Adrenal gland (tissue), 12 donors: ENCODE data around the gene C5orf34. TPM values are rescaled to one million over a fixed set of nuclear protein-coding genes. Genes with fewer than 3 reads are reported as not detected.
A peak's percentile ranks its signal among the peaks of the same experiment; 100 is the strongest.

ENCODE experiments used
- DNase-seq, 7 donors: peaks; one replicate each; pipeline ENCODE4 v3.0.0-alpha.2; 2019 to 2020
- H3K27ac ChIP-seq, 5 donors: fragments of 200-600 bp; sonication (generic) in 4 of 5; 1 replicate in 3 of 5; 2 replicates in 2 of 5; pipeline versions ENCODE4 v1.5.1 to v1.8.0; 2016 to 2020; ENCODE audit warnings: mild to moderate bottlenecking in 1 of 5
- H3K27me3 ChIP-seq: fragments of 200-600 bp; 2 replicates; pipeline ENCODE4 v1.8.0; 2021
- H3K36me3 ChIP-seq, 2 donors: fragments of 200-600 bp; replicated peaks in 1 of 2; 1 replicate in 1 of 2; 2 replicates in 1 of 2; pipeline versions ENCODE4 v1.5.1 to v1.8.0; 2018 to 2022
- H3K4me1 ChIP-seq, 2 donors: fragments of 200-600 bp; replicated peaks in 1 of 2; 1 replicate in 1 of 2; 2 replicates in 1 of 2; pipeline versions ENCODE4 v1.5.1 to v1.8.0; 2018 to 2021
- H3K4me3 ChIP-seq, 4 donors: fragments of 200-600 bp; sonication (generic) in 3 of 4; one replicate each; pipeline ENCODE4 v1.5.1; 2016 to 2018
- H3K9me3 ChIP-seq, 3 donors: fragments of 200-600 bp; sonication (generic) in 1 of 3; replicated peaks in 1 of 3; 1 replicate in 2 of 3; 2 replicates in 1 of 3; pipeline versions ENCODE4 v1.5.1 to v1.8.0; 2016 to 2021
- POLR2A ChIP-seq, 2 donors: fragments of 450-650 bp; IDR thresholded peaks; one replicate each; pipeline ENCODE4 v1.6.1; 2017; ENCODE audit warnings: antibody characterized with exemption in 2 of 2, mild to moderate bottlenecking in 2 of 2, moderate library complexity in 1 of 2
- WGBS, 4 donors: extraction: QIAGEN DNeasy Blood & Tissue Kit in 2 of 4; methylation state at CpG; one replicate each; pipeline versions ENCODE4 v1.1.5 to v1.1.7; 2013 to 2017; 5-methylcytosine and 5-hydroxymethylcytosine counted together
- intact Hi-C, 2 donors: fragments of 100-400 bp; cut with DNase I; formaldehyde crosslinking; loops; one replicate each; pipeline versions ENCODE4 v1.14.1 to v1.15.0; 2022 to 2023
- polyA plus RNA-seq, 3 donors: library from polyadenylated mRNA; stranded (reverse); fragments of 200-250 nt in 2 of 3; fragments of 350-450 nt in 1 of 3; fragmentation: Illumina TruSeq in 1 of 3; extraction: RNeasy Lipid Tissue Mini Kit (QIAGEN cat#74804) in 1 of 3; gene quantifications; one replicate each; pipeline ENCODE4 v1.2.3, GENCODE V29; 2013 to 2014
- total RNA-seq, 9 donors: library from RNA; depleted of rRNA in 4 of 9; stranded (reverse); fragments of >200 nt in 4 of 9; fragments of 120-200 nt in 1 of 9; fragmentation: NEBNext Ultra II Directional in 1 of 9; extraction: Animal tissue kit (Norgen Biotek cat#: 25700) in 1 of 9; gene quantifications; one replicate each; pipeline versions ENCODE4 v1.1.0 to v1.2.4, GENCODE V29; 2013 to 2023
- TF ChIP-seq, protein P1 (sequence below), 6 experiments: fragments of 450-650 bp in 4 of 6; fragments of 200-600 bp in 2 of 6; sonication (generic) in 1 of 6; IDR thresholded peaks; 1 replicate in 5 of 6; 2 replicates in 1 of 6; pipeline versions ENCODE4 v1.5.1 to v1.8.0; 2016 to 2021; ENCODE audit warnings: antibody characterized with exemption in 6 of 6, mild to moderate bottlenecking in 2 of 6, moderate library complexity in 1 of 6
- donor health status: healthy with polysubstance abuse.
- donor health status: Bipolar disorder and iron deficiency.
- donor health status: DM: yes; HTN: yes; CAD: no.
- donor health status: DM: no; HTN: no; CAD: no.
- donor health status: DM: no; HTN: no; CAD: no.
- donor health status: DM: yes; HTN: yes; CAD: no.

Gene C5orf34
- total and polyA plus RNA-seq, 12 donors: 0.34 to 3.7 (median 0.67) TPM; not detected in 1

DNA sequence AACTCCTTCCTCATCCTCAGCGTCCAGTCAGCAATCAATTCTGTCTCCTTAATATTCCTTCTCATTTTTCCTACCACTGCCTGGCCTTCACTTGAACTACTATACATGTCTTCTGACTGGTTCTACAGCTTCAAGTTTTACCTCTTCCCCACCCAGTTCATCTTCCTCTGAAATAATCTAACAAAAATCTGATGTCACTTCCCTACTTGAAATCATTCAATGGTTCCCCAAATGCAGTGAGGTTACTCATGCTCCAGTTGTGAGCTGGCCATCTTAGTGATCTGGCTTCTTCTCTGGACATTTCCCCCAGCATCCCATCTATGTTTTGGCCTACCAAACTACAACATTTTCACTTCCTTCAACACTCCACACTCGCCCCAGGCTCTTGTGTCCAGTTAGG lies 16.4 kb downstream of the C5orf34 start:
- intact Hi-C loops: no loop called here
- WGBS, 4 donors: 86 to 94% (median 91%) methylated on average over 2 of the region's 2 CpGs

DNA sequence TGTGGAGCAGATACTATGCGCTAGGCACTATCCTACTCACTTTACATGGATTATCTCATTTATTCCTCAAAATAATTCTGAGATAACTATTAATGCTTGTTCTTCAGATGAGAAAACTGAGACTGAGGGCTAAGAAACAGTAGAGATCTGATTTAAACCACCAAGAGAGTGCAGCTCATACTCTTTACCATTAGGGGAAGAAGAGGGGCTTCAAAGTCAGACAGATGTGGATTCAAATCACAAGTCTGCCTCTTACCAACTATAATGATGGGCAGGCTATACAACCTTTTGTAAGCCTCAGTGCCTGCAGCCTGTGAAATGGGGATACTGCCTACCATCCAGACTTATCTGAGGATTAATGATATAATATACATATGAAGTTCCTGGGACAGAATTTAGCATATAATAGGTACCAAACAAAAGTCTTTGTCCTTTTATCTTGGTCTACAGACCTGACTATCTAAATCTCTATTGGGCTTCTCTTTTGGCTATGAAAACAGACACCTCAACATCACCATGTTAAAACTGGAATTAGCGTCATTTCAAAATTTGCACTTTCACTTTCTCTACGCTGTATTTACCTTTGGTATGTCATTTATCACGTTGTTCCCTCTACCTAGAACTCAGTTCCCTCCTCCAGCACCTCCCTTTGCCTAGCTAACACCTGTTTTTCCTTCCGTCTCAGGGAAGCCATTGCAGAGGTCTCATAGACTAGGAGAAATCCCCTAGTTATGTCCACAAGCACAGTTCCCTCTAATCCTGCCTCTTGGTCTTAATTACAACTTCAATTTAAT lies 17.4 kb downstream of the C5orf34 start:
- Histone ChIP-seq H3K4me3 (no peak overlapping the region), H3K9me3 (no peaks in the 10 kb centered on the region), H3K27me3 (no peaks in the 10 kb centered on the region), H3K27ac (no peak overlapping the region), H3K4me1 (no peaks in the 10 kb centered on the region), H3K36me3 (no peaks in the 10 kb centered on the region)
- WGBS, 4 donors: 86 to 95% (median 94%) methylated on average over 5 of the region's 5 CpGs
- DNase-seq: no peak
- TF ChIP-seq, protein P1, sequence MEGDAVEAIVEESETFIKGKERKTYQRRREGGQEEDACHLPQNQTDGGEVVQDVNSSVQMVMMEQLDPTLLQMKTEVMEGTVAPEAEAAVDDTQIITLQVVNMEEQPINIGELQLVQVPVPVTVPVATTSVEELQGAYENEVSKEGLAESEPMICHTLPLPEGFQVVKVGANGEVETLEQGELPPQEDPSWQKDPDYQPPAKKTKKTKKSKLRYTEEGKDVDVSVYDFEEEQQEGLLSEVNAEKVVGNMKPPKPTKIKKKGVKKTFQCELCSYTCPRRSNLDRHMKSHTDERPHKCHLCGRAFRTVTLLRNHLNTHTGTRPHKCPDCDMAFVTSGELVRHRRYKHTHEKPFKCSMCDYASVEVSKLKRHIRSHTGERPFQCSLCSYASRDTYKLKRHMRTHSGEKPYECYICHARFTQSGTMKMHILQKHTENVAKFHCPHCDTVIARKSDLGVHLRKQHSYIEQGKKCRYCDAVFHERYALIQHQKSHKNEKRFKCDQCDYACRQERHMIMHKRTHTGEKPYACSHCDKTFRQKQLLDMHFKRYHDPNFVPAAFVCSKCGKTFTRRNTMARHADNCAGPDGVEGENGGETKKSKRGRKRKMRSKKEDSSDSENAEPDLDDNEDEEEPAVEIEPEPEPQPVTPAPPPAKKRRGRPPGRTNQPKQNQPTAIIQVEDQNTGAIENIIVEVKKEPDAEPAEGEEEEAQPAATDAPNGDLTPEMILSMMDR (IDR thresholded peaks at IDR 0.05): no peak
- TF ChIP-seq POLR2A (IDR thresholded peaks at IDR 0.05): no peak
- intact Hi-C loops: no loop called here

More for the DNA sequence above, 16.4 kb downstream of the C5orf34 start:
- Histone ChIP-seq H3K9me3 (no peaks in the 10 kb centered on the region), H3K36me3 (no peaks in the 10 kb centered on the region), H3K4me1 (no peaks in the 10 kb centered on the region), H3K27ac (no peak overlapping the region), H3K27me3 (no peaks in the 10 kb centered on the region), H3K4me3 (no peak overlapping the region)
- no peak for TF ChIP-seq POLR2A (IDR thresholded peaks at IDR 0.05)
- TF ChIP-seq, protein P1 (IDR thresholded peaks at IDR 0.05): no peak
- no peak for DNase-seq

DNA sequence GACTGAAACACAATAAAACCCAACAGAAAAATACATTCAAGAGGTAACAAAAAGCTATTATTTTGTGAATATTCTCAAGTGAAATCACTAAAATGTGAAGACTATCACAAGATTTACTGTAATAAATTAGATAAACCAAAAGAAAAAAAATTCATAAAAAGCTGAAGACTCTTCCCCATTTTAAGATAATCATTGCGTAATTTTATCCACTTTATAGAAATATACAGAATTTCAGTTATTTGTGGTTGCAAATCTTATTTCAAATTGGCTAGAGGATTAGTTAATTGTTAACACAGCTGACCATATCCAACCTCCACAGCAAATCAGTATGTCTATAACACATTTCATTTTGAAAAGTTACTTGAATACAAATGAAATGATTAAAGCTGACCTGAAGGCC lies 23.6 kb downstream of the C5orf34 start:
- no peak overlapping the region for H3K27ac ChIP-seq
- no peaks in the 10 kb centered on the region for H3K9me3 ChIP-seq
- H3K36me3 ChIP-seq: no peaks in the 10 kb centered on the region
- intact Hi-C loops: no loop called here
- 94 to 100% (median 98%) methylated on average over 1 of the region's 1 CpG for WGBS, 4 donors
- TF ChIP-seq POLR2A (IDR thresholded peaks at IDR 0.05): no peak
- TF ChIP-seq, protein P1 (IDR thresholded peaks at IDR 0.05): no peak
- H3K27me3 ChIP-seq: no peaks in the 10 kb centered on the region
- H3K4me1 ChIP-seq: no peaks in the 10 kb centered on the region
- H3K4me3 ChIP-seq: no peak overlapping the region
- DNase-seq: no peak

DNA sequence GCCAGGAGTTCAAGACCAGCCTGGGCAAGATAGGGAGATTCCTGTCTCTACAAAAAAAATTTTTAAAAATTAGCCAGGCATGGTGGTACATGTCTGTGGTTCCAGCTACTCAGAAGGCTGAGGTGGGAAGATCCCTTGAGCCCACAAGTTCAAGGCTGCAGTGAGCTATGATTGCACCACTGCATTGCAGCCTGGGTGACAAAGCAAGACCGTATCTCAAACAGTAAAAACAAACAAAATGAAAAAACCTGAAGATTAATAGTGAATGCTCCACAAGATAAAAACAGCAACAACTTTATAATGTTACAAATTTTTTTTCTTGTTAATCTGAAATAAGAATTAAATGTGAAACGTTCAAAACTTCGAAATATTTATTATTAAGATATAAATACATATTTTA lies 28.6 kb downstream of the C5orf34 start:
- Histone ChIP-seq H3K36me3 (no peaks in the 10 kb centered on the region), H3K27me3 (no peaks in the 10 kb centered on the region), H3K4me3 (no peak overlapping the region), H3K4me1 (peaks cover 0 to 21% of the 10 kb centered on the region in 2 donors), H3K27ac (no peak overlapping the region), H3K9me3 (no peaks in the 10 kb centered on the region)
- intact Hi-C loops: loop anchor here in 1 of 2 donors (10.0 kb wide), 1 partner anchor 172 kb away; the partner anchor contains the start of gene HMGCS1
- 76 to 86% (median 82%) methylated on average over 3 of the region's 3 CpGs for whole genome bisulfite sequencing, 4 donors
- peak in 1 of 7 donors; percentile 13 for DNase-seq
- TF ChIP-seq, protein P1 (IDR thresholded peaks at IDR 0.05): no peak
- no peak for TF ChIP-seq POLR2A (IDR thresholded peaks at IDR 0.05)
